Ecto neural progenitor cell (in vitro differentiated cells): ENCODE results near the gene AOC2.
A peak's percentile ranks its signal among the peaks of the same experiment; 100 is the strongest.
"Not testable (repeated sequence)": the region's sequence is repeated elsewhere in the genome, so short reads cannot be mapped to it uniquely, and the experiment has no call there.

Experiments
- DNase-seq: peaks from one replicate; pipeline ENCODE4 v3.0.0-alpha.2; 2018; ENCODE audit warnings: low spot score

AOC2 gene

DNA sequence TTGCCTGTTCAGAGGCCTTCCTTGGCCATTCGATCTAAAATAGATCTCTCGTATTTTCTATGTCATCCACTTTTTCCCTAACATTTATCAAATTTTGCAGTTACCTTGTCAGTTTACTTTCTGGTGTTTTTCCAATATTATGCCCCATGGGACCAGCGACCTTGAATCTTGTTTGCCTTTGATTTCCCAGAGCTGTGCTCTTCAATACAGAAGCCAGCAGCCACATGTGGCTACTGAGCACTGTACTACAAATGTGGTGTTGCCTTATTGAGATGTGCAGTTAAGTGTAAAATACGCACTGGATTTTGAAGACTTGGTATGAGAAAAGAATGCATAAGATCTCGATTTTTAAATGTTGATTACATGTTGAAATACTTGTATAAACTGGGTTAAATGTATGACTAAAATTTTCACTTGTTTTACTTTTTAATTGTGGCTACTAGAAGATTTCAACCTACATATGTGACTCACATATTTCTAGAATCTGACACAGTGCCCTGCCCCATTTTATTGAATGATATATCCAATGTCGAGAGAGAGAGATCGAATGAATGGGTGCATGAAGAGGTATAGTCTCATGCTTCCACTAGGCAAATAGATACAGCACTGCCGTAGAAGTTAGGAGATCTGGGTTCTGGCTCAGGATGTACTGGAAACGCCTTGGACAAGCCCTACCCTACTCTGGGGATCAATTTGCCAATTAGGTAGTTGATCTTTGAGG lies 12.0 kb upstream of the AOC2 start:
- DNase-seq = no peak

DNA sequence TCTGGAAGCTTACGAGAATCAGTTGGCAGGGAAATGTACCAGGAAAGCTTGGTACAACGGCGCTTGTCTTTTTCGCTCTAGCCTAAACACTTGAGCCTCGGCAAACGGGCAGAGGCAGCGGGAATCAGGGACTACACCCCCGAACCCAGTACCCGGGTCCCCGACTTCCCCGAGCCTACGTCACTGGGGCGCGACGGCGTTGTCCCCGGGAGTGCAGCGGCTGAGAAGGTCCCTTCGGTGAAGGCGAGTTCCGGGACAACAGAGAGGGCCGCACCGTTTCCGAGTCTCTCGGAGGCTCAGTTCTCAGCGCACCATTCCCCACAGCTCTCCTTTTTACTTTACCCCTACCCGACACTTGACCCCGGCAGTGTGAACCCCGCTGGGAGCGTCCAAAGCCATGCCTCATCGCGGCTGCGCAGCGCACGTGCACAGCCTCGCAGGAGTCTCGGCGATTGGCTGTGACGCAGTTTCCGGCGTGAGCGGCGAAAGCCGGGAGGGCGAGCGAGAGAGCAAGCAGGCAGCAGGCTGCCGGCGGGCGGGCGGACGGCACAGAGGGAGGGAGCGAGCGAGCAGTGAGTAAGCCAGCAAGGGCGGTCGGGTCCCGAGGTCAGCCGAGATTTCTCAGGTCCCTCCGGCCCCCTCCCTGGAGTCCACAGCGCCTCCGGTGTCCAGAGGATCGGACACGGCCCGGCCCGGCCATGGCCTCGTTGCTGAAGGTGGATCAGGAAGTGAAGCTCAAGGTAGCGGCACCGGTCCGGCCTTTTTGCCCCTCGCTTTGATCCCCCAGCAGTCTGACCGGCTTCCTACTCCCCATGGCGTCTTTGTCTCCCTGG lies 11.2 kb upstream of the AOC2 start, which contains the start of gene PSME3:
PSME3 (plus strand) TSS at position 464 of the 833 bp plus-strand sequence; CDS start at position 699, 235 bp downstream.
- DNase-seq = peak; percentile 98

DNA sequence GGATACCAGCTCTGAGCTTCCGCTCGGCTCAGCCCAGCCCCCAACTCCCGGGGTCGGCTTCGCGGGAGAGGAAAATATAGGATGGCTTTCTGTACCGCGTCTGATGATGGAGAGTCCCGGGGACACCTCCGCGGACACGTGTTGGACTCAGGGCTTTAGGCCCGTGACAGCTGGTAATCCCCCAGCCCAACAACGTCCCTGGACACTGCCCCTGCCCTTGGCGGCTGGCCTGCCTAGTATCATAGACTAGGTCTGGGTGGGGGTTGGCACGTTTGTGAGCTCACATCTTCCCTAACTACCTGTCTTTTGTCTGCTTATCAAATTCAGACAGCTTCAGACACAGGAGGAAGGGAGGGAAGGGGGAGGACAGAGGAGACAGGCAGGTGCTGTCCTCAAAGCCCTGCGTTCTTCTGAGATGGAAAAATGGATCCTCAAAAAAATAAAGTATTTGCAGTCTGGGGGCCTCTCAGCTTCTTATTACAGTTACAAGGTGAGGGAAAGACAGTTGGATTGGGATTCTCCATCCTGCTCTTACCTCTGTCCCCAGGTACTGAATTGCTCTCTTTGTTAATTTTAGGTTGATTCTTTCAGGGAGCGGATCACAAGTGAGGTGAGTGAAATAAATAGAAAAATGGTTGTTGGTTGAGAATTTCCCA lies 10.5 kb upstream of the AOC2 start:
- DNase-seq = no peak

DNA sequence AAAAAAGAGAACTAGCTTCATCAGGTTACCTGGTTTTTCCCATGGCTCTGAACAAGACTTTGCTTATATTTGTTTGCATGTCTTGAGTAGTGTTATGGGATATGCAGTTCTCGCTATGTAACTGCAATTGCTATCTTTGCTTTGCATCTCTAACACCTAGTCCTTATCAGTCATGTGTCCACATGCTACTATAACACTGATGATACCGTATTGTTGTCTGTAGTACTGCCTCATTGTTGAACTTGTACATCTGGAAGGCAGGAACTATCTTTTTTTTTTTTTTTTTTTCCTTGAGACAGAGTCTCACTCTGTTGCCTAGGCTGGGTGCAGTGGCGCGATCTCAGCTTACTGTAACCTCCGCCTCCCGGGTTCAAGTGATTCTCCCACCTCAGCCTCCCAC lies 8.6 kb upstream of the AOC2 start:
- no peak for DNase-seq

DNA sequence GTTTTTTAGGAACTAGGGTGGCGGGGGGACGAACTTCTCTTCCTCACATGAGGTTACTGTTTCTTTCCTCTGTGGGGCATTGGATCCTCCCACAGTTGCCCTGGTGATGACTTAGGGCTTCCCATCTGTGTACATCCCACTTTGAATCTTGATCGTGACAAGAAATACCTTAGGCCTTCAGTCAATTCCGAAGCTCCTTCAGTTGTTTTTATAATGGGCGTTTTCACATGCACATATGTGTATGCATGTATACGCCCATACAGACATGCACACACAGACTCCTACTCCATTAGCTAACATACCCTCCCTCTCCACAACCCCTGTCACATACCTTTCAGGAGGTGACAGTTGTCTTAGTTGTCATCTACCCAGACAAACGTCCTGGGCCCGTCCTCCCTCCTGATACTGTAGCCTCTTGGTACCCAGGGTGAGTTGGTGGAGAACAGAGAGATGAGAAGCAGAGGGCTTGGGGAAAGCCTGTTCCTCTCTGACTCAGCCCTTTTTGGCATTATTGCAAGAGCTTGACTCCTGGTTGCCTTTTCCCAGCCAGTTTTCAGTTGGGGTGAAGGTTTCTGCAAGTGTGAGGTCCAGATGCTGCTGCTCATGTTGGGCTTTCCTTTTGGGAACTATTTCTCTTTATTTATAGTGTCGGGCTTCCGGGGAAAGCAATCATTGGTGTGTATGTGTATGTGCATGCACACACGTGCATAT lies 2.2 kb upstream of the AOC2 start:
- DNase-seq = no peak

DNA sequence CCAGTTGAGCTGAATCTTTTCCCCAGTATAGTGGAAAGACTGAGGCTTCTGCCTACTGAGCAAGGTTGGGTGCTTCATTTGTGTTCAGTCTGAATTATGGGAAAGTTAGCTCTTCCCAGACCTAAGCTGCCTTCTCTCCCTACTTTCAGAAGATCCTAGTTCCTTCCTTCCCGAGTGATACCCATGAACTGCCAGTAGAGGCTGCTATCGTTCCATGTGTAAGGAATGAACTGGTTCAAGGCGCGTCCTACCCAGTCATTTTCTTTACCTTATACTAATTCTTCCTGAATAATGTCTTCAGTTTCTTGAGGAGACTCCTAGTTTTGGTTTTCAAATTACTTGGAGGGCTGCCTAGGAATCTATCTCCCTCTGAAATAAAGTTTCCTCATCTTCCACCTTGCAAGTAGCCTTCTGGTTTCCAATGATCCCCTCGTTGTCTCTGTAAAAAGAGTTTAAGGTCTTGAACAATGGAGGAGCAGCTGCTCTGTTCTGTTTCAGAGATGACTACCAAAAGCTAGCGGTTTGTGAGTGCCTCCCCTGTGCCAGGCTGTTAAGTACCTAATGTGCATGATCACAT lies 934 bp upstream of the AOC2 start:
- no peak for DNase-seq

DNA sequence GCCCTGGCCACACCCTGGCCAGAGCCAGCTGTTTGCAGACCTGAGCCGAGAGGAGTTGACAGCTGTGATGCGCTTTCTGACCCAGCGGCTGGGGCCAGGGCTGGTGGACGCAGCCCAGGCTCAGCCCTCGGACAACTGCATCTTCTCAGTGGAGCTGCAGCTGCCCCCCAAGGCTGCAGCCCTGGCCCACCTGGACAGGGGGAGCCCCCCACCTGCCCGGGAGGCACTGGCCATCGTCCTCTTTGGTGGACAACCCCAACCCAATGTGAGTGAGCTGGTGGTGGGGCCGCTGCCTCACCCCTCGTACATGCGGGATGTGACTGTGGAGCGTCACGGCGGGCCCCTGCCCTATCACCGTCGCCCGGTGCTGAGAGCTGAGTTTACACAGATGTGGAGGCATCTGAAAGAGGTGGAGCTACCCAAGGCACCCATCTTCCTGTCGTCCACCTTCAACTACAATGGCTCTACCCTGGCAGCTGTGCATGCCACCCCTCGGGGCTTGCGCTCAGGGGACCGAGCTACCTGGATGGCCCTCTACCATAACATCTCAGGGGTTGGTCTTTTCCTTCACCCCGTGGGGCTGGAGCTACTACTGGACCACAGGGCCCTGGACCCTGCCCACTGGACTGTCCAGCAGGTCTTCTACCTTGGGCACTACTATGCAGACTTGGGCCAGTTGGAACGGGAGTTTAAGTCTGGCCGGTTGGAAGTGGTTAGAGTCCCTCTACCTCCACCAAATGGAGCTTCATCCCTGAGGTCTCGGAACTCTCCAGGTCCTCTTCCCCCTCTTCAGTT lies 578 bp downstream of the AOC2 start:
- DNase-seq = no peak

DNA sequence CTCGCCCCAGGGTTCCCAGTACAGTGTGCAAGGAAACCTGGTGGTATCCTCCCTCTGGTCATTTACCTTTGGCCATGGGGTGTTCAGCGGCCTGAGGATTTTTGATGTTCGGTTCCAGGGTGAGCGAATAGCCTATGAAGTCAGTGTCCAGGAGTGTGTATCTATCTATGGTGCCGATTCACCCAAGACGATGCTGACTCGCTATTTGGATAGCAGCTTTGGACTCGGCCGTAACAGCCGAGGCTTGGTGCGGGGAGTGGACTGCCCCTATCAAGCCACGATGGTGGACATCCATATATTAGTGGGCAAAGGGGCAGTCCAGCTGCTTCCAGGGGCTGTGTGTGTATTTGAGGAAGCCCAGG lies 1.2 kb downstream of the AOC2 start:
- no peak for DNase-seq

DNA sequence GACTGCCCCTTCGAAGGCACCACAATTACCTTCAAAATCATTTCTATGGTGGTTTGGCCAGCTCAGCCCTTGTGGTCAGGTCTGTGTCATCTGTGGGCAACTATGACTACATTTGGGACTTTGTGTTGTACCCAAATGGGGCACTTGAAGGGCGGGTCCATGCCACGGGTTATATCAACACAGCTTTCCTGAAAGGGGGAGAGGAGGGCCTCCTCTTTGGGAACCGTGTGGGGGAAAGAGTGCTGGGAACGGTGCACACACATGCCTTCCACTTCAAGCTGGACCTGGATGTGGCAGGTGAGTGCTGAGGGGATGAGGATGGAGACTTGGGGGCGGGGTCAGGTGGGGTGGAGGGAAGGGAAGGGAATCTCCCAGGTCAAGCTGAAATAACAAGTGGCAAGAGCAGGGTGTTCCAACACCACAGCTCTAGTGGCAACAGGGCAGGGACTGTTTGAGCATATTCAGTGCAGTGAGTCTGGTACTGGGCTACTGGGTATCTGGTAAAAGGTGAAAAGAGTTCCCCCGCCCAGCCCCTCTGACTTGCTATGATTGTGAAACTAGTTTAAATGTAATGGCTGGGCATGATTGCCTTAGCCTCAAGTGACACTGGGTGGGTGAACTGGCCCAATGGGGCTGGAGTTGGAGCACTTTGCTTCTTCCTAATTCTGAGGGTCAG lies 1.7 kb downstream of the AOC2 start:
- DNase-seq = no peak

DNA sequence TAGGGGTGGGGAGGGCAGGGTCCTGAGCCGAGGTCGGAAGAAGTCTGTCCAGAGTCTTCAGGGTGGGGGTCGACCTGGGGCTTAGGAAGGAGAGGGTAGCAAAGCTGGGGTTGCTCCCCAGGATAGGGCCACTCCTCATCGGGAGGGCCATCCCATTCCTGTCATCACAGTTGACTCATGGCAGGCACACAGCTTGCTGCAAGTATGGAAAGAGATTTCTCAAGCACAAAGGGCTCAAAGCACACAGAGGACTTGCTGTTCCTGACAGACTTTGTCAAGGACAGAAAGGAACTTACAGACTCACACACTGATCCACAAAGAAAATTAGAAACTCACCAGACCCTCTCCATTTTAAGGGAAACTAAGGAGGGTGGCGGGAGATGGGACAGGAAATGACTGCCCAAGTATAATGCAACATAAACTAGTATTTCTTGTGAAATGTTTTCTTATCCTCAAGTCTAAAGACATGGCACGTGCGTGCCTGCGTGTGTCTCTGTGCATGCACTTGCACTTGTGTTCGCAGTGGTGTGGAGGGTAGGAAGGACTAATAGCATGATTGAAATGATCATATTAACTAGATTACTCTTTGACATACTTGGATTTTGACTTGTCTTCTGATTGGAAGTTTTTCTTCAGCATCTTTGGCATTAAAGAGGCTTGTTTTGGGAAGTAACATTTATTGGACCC lies 2.4 kb downstream of the AOC2 start:
- DNase-seq = no peak

DNA sequence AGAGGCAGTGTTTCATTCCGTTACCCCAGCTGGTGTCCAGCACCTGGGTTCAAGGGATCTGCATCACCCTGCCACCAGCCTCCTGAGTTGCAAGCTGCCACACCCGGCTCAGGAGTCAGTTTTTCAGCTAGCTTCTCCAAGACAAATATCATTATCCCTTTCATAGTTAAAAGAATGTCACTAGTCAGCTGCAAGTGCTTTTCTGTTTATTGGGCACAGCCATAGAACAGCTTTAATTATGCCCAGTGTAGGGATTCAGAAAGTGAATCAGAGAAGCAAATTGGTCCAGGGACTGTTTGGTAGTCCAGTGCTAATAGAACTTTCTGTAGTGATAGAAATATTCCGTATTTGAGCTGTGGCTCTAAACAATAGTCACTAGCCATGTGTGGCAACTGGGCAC lies 3.7 kb downstream of the AOC2 start:
- no peak for DNase-seq

DNA sequence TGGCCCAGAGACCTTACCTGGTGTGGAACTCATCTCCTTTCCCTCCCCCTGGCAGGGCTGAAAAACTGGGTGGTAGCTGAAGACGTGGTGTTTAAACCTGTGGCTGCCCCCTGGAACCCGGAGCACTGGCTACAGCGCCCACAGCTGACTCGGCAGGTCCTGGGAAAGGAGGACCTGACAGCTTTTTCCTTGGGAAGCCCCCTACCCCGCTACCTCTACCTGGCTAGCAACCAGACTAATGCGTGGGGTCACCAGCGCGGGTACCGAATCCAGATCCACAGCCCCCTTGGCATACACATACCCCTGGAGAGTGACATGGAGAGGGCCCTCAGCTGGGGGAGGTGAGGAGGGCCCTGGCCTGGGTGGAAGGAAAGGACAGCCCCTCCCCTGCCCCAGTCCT lies 4.7 kb downstream of the AOC2 start:
- no peak for DNase-seq

DNA sequence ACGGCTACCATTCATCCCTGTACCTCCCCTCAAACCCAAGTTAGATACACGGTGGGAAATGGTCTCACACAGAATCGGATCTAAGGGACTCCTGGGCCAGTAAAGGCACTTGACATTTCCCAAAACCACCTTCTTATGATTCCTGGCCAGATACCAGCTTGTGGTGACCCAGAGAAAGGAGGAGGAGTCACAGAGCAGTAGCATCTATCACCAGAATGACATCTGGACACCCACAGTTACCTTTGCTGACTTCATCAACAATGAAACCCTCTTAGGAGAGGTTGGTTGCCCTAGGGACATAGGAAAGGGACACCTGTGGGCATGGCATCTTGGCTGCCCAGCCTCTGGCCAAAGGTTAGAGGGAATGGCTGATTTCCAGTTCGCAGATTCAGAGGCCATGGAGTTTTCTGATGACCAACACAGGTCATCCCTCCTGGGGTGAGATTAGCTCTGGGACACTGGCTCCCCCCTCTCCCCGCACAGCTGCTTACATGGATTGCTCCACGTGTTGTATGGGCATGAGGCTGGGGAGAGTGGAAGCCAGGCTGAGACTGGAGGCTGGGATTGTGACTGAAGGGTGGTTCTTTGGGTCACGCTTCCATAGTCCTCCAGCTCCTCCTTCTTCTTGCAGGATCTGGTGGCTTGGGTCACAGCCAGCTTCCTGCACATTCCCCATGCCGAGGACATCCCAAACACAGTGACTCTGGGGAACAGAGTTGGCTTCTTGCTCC lies 5.2 kb downstream of the AOC2 start:
- no peak for DNase-seq

DNA sequence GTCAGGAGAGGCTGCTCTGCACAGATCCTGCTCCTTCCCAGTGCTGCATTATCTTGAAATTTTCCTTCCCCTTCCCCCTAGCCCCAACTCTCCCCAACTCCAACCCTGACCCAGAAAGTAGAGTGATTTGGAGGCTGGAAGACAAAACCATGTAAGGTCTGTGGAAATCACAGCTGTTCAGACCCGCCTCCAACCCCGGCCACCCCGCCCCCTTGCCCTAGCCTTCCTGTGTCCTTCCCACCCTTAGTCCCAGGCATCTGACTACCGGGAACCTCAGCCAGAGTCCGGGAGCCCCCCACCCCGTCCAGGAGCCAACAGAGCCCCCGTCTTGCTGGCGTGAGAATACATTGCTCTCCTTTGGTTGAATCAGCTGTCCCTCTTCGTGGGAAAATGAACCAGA lies 6.6 kb downstream of the AOC2 start, which contains the start of gene AOC3:
AOC3 (plus strand) TSS at position 246 of the 400 bp plus-strand sequence; CDS start at position 391, 145 bp downstream.
- DNase-seq = no peak

DNA sequence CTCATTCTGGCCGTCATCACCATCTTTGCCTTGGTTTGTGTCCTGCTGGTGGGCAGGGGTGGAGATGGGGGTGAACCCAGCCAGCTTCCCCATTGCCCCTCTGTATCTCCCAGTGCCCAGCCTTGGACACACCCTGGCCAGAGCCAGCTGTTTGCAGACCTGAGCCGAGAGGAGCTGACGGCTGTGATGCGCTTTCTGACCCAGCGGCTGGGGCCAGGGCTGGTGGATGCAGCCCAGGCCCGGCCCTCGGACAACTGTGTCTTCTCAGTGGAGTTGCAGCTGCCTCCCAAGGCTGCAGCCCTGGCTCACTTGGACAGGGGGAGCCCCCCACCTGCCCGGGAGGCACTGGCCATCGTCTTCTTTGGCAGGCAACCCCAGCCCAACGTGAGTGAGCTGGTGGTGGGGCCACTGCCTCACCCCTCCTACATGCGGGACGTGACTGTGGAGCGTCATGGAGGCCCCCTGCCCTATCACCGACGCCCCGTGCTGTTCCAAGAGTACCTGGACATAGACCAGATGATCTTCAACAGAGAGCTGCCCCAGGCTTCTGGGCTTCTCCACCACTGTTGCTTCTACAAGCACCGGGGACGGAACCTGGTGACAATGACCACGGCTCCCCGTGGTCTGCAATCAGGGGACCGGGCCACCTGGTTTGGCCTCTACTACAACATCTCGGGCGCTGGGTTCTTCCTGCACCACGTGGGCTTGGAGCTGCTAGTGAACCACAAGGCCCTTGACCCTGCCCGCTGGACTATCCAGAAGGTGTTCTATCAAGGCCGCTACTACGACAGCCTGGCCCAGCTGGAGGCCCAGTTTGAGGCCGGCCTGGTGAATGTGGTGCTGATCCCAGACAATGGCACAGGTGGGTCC lies 7.2 kb downstream of the AOC2 start:
- not testable (repeated sequence) for DNase-seq

DNA sequence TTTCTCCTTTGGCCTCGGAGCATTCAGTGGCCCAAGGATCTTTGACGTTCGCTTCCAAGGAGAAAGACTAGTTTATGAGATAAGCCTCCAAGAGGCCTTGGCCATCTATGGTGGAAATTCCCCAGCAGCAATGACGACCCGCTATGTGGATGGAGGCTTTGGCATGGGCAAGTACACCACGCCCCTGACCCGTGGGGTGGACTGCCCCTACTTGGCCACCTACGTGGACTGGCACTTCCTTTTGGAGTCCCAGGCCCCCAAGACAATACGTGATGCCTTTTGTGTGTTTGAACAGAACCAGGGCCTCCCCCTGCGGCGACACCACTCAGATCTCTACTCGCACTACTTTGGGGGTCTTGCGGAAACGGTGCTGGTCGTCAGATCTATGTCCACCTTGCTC lies 8.0 kb downstream of the AOC2 start:
- DNase-seq = no peak

DNA sequence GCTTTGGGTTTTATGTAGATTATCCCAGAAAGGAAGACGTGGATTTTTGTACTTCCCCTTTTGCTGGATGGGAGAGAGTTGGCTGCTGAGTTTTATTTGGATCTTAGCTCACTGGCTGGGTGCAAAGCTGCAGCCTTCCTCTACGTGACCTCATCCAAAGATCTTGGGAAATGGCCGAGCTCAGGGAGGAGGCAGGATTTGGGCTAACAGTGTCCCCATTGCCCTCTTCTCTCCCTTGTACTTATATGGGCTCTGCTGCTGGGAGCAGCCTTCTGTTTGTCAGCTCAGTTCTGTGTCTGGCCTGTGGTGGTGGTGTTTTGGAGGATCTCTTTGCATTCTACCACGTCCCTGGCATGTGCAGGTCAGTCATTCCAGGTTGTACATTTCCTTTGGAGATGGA lies 8.6 kb downstream of the AOC2 start:
- no peak for DNase-seq

DNA sequence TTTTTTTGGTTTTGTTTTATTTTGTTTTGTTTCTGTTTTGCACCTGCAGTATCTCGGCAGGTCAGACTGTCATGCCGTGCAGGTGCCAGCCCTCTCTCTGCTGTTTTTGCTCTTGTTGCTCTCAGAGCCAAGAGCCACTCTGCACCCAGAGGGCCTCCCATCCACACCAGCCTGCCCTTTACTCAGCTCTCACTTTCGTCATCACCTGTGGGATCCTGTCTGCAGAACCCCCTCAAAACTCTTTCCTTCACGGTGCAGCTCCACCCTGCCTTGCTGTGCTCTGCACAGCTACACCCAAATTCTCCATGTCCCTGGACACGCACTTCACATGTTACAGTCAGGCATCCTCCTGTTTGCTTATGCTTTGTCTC lies 9.2 kb downstream of the AOC2 start:
- no peak for DNase-seq
